ENCODE measurements around the gene SPEF1.
A peak's percentile ranks its signal among the peaks of the same experiment; 100 is the strongest.

SPEF1 gene

GRCh38 chr20:3786665-3787323 lies 5.5 kb upstream of the SPEF1 start, which contains the start of gene CENPB:
Gene CENPB, minus strand, starts transcription at chr20:3786740. Its CDS starts 257 bp downstream, at chr20:3786483.
- DNase-seq, result peak; percentile 83 to 93

- DNase-seq, result peak in 1 of 2 experiments; percentile 34
Observed at GRCh38 chr20:3786126-3786484, 4.9 kb upstream of the SPEF1 start.

GRCh38 chr20:3785240-3786125 lies 4.2 kb upstream of the SPEF1 start:
- no peak for DNase-seq

- DNase-seq, result no peak
Observed at GRCh38 chr20:3784863-3785239, 3.6 kb upstream of the SPEF1 start.

- no peak for DNase-seq
Observed at GRCh38 chr20:3784216-3784853, 3.1 kb upstream of the SPEF1 start.

- DNase-seq, result no peak
Observed at GRCh38 chr20:3783511-3784195, 2.4 kb upstream of the SPEF1 start.

- DNase-seq, result no peak
Observed at GRCh38 chr20:3783068-3783489, 1.8 kb upstream of the SPEF1 start.

- no peak for DNase-seq
Observed at GRCh38 chr20:3782597-3782996, 1.3 kb upstream of the SPEF1 start.

GRCh38 chr20:3778976-3779375 lies 2.3 kb downstream of the SPEF1 start:
- no peak for DNase-seq

GRCh38 chr20:3777716-3778629 lies 3.3 kb downstream of the SPEF1 start:
- DNase-seq, result peak in 1 of 2 experiments; percentile 48

GRCh38 chr20:3777381-3777715 lies 3.9 kb downstream of the SPEF1 start:
- DNase-seq, result no peak

GRCh38 chr20:3775457-3776108 lies 5.7 kb downstream of the SPEF1 start:
- no peak for DNase-seq

- no peak for DNase-seq
Observed at GRCh38 chr20:3771552-3772058, 9.6 kb downstream of the SPEF1 start.

- DNase-seq, result peak; percentile 73 to 83
Observed at GRCh38 chr20:3768342-3769130, 12.7 kb downstream of the SPEF1 start.

GRCh38 chr20:3767427-3768341 lies 13.6 kb downstream of the SPEF1 start, which contains the start of gene ADISSP:
Gene ADISSP, minus strand, starts transcription at chr20:3767753. Its CDS starts 7,653 bp downstream, at chr20:3760100.
- peak; percentile 96 for DNase-seq

GRCh38 chr20:3767110-3767426 lies 14.2 kb downstream of the SPEF1 start:
- peak in 1 of 2 experiments; percentile 24 for DNase-seq

- DNase-seq, result no peak
Observed at GRCh38 chr20:3766422-3767109, 14.7 kb downstream of the SPEF1 start.

- no peak for DNase-seq
Observed at GRCh38 chr20:3765171-3765882, 15.9 kb downstream of the SPEF1 start.

All from stimulated activated CD4-positive, alpha-beta T cell treated with anti-CD3 and anti-CD28 coated beads, Interleukin-4, amount 100 ng/mL, for 4 hours (primary cell).